Measurements from ENCODE around the gene CD27. TPM values are rescaled to one million over a fixed set of nuclear protein-coding genes. Genes with fewer than 3 reads are reported as not detected.

CD27 gene
- total and polyA plus RNA-seq, 2 donors (not counting 1 experiment from before 2014, with no cell fraction given): 102 to 116 TPM

DNA sequence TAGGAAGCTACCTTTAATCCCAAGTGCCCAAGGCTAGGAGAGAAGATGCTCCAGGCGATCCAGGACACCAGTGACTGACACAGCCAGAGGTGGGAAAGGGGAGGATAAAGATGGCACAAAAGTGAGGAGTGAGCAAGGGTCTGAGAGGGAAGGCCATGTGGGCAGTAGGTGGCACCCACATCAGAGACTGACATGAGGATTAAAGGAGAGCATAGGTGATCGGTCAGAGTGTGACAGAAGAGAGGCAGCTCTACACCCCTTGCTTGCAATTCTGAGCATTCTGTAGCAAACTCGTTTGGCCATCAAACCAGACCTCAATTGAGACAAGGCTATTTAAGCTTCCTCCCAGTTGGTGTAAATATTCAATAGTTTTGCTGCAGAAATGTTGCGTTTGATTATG is 724 bp upstream of the CD27 start:
- H3K4me2 ChIP-seq (replicated peaks; ENCODE audit: low read depth, low read length, poor library complexity, severe bottlenecking): peak overlapping the region; percentile 73
- Mint-ChIP-seq H3K4me3 (peak overlapping the region; percentile 92), H3K27me3 (no peaks in the 10 kb centered on the region), H3K4me1 (peaks cover 63% of the 10 kb centered on the region), H3K27ac (peak overlapping the region; percentile 92), H3K9me3 (ENCODE audit: insufficient read depth) (no peaks in the 10 kb centered on the region)
- H3K79me2 ChIP-seq (ENCODE audit: control insufficient read depth, insufficient read depth, low read length): peaks cover 23% of the 10 kb centered on the region
- H3K9ac ChIP-seq (ENCODE audit: low read length): peak overlapping the region; percentile 1
- no peaks in the 10 kb centered on the region for H3K9me3 ChIP-seq (ENCODE audit: control extremely low read depth in 1 of 3, control insufficient read depth in 2 of 3, insufficient read depth in 1 of 3, low read length in 2 of 3)
- WGBS (ENCODE audit: insufficient coverage): 69% methylated on average over 2 of the region's 4 CpGs
- no peak for ATAC-seq (ENCODE audit: low read depth)
- peak overlapping the region; percentile 11 for H2AFZ ChIP-seq (ENCODE audit: insufficient read depth, low read depth, low read length, poor library complexity, severe bottlenecking)
- H3K27ac ChIP-seq (ENCODE audit: low read length in 2 of 2): peak overlapping the region; percentile 62 to 78
- peaks cover 0 to 3% of the 10 kb centered on the region in 2 experiments for H3K36me3 ChIP-seq (replicated peaks in 1 of 2; ENCODE audit: control extremely low read depth in 1 of 2, control insufficient read depth in 1 of 2, extremely low read depth in 1 of 2, insufficient read depth in 2 of 2, low read length in 1 of 2)
- H3K27me3 ChIP-seq (replicated peaks in 1 of 4; ENCODE audit: control extremely low read depth in 1 of 4, control insufficient read depth in 3 of 4, insufficient read depth in 4 of 4, low read length in 3 of 4): no peaks in the 10 kb centered on the region
- no peak for DNase-seq
- TF ChIP-seq, protein P1, sequence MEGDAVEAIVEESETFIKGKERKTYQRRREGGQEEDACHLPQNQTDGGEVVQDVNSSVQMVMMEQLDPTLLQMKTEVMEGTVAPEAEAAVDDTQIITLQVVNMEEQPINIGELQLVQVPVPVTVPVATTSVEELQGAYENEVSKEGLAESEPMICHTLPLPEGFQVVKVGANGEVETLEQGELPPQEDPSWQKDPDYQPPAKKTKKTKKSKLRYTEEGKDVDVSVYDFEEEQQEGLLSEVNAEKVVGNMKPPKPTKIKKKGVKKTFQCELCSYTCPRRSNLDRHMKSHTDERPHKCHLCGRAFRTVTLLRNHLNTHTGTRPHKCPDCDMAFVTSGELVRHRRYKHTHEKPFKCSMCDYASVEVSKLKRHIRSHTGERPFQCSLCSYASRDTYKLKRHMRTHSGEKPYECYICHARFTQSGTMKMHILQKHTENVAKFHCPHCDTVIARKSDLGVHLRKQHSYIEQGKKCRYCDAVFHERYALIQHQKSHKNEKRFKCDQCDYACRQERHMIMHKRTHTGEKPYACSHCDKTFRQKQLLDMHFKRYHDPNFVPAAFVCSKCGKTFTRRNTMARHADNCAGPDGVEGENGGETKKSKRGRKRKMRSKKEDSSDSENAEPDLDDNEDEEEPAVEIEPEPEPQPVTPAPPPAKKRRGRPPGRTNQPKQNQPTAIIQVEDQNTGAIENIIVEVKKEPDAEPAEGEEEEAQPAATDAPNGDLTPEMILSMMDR (IDR thresholded peaks at IDR 0.05): no peak
- TF ChIP-seq EZH2 (IDR thresholded peaks at IDR 0.05; ENCODE audit: borderline replicate concordance, insufficient read depth, low read depth, low read length, poor library complexity, severe bottlenecking): no peak
- CTCF ChIA-PET: interaction anchor here (1.1 to 7.9 kb wide), 6 partner anchors 12 to 94 kb away, joined by 3 to 115 read pairs (median 6); partner anchors contain the start of genes MRPL51 and VAMP1
- H4K20me1 ChIP-seq (ENCODE audit: control insufficient read depth, insufficient read depth, low read length, poor library complexity, severe bottlenecking): no peaks in the 10 kb centered on the region
- intact Hi-C loops (cut with micrococcal nuclease): loop anchor here (1.0 kb wide), 2 partner anchors 8 to 11 kb away; partner anchors contain the start of gene TAPBPL
- H3K4me3 ChIP-seq (ENCODE audit: control extremely low read depth in 1 of 5, extremely low read depth in 1 of 5, insufficient read depth in 1 of 5, low read depth in 2 of 5, low read length in 4 of 5): peak overlapping the region in 2 of 5 experiments; percentile 17 to 46
- peaks cover 44 to 57% of the 10 kb centered on the region in 2 donors for H3K4me1 ChIP-seq (ENCODE audit: control insufficient read depth in 2 of 2, insufficient read depth in 2 of 2, low read length in 2 of 2)
- POLR2A ChIA-PET: interaction anchor here (1.0 to 6.9 kb wide), 6 partner anchors 8 to 49 kb away, joined by 4 to 66 read pairs (median 23); partner anchors contain the start of genes MRPL51, TAPBPL and VAMP1

Measured in B cell (primary cell).